Retinal pigment epithelial cell (primary cell): Measurements from ENCODE around the gene EFHD2.
"Not testable (repeated sequence)": the region's sequence is repeated elsewhere in the genome, so short reads cannot be mapped to it uniquely, and the experiment has no call there.

ENCODE experiments used
- DNase-seq: peaks from one replicate; pipeline ENCODE4 v3.0.0-alpha.2; 2010; ENCODE audit warnings: low read depth
- H3K4me3 ChIP-seq: 2 replicates; pipeline ENCODE4 v1.5.1; 2011; ENCODE audit warnings: mild to moderate bottlenecking, low read length, control low read depth, moderate library complexity
- CTCF ChIP-seq: conservative IDR thresholded peaks from 2 replicates; pipeline ENCODE4 v1.5.1; 2011; ENCODE audit warnings: low read depth, low read length, control low read depth, inconsistent platforms

The EFHD2 gene

GRCh38 chr1:15433471-15433870 lies 23.8 kb downstream of the EFHD2 start:
- no peak for TF ChIP-seq CTCF
- no peak for DNase-seq
- H3K4me3 ChIP-seq = no peak overlapping the region

- DNase-seq, H3K4me3 ChIP-seq: not testable (repeated sequence)
Measured at GRCh38 chr1:15434739-15435138, 25.1 kb downstream of the EFHD2 start.

- H3K4me3 ChIP-seq = no peak overlapping the region
- TF ChIP-seq CTCF = no peak
- DNase-seq = no peak
Measured at GRCh38 chr1:15435239-15436077, 25.8 kb downstream of the EFHD2 start.

GRCh38 chr1:15436881-15437442 lies 27.3 kb downstream of the EFHD2 start:
- no peak overlapping the region for H3K4me3 ChIP-seq
- TF ChIP-seq CTCF = no peak
- DNase-seq = no peak

GRCh38 chr1:15439325-15439724 lies 29.6 kb downstream of the EFHD2 start:
- DNase-seq = no peak
- H3K4me3 ChIP-seq = no peak overlapping the region
- TF ChIP-seq CTCF = no peak

- no peak overlapping the region for H3K4me3 ChIP-seq
- no peak for TF ChIP-seq CTCF
- DNase-seq = no peak
Measured at GRCh38 chr1:15440357-15440756, 30.7 kb downstream of the EFHD2 start.

GRCh38 chr1:15441247-15441646 lies 31.6 kb downstream of the EFHD2 start:
- no peak overlapping the region for H3K4me3 ChIP-seq
- DNase-seq = no peak
- no peak for TF ChIP-seq CTCF
